H4 (cell line): ENCODE data around the gene AAK1. TPM values are rescaled to one million over a fixed set of nuclear protein-coding genes. Genes with fewer than 3 reads are reported as not detected.
"Not testable (repeated sequence)": the region's sequence is repeated elsewhere in the genome, so short reads cannot be mapped to it uniquely, and the experiment has no call there.

Source experiments
- DNase-seq: peaks from one replicate; pipeline ENCODE4 v3.0.0-alpha.2; 2015; ENCODE audit warnings: low spot score
- total RNA-seq: library from RNA; depleted of rRNA; stranded (reverse); fragments of >200 nt; shearing (Covaris generic); gene quantifications from 2 replicates; pipeline ENCODE4 v1.2.3, GENCODE V29; 2014; rRNA removed

The AAK1 gene
- 11.5 and 19.8 TPM in 2 replicates for total RNA-seq

- DNase-seq: peak; percentile 82
Measured at GRCh38 chr2:69643602-69644505, at the start of gene AAK1. AAK1 (minus strand) TSS chr2:69643739; CDS start chr2:69643040, 699 bp downstream.

GRCh38 chr2:69692424-69692823, 48.9 kb upstream of the AAK1 start:
- DNase-seq: no peak

- DNase-seq: no peak
Measured at GRCh38 chr2:69689969-69690368, 46.4 kb upstream of the AAK1 start.

GRCh38 chr2:69689466-69689865, 45.9 kb upstream of the AAK1 start:
- DNase-seq: no peak

- DNase-seq: no peak
Measured at GRCh38 chr2:69687971-69688611, 44.6 kb upstream of the AAK1 start.

- DNase-seq: no peak
Measured at GRCh38 chr2:69686813-69687212, 43.3 kb upstream of the AAK1 start.

- DNase-seq: no peak
Measured at GRCh38 chr2:69685321-69686048, 41.9 kb upstream of the AAK1 start.

GRCh38 chr2:69683170-69683971, 39.8 kb upstream of the AAK1 start:
- DNase-seq: peak; percentile 80

- no peak for DNase-seq
Measured at GRCh38 chr2:69682525-69682924, 39.0 kb upstream of the AAK1 start.

- DNase-seq: no peak
Measured at GRCh38 chr2:69680001-69680675, 36.6 kb upstream of the AAK1 start.

GRCh38 chr2:69677914-69678313, 34.4 kb upstream of the AAK1 start:
- no peak for DNase-seq

GRCh38 chr2:69676146-69676545, 32.6 kb upstream of the AAK1 start:
- DNase-seq: no peak

GRCh38 chr2:69674316-69674670, 30.8 kb upstream of the AAK1 start:
- DNase-seq: no peak

- not testable (repeated sequence) for DNase-seq
Measured at GRCh38 chr2:69673098-69673497, 29.6 kb upstream of the AAK1 start.

GRCh38 chr2:69669666-69670065, 26.1 kb upstream of the AAK1 start:
- no peak for DNase-seq

GRCh38 chr2:69668598-69668997, 25.1 kb upstream of the AAK1 start:
- no peak for DNase-seq

- DNase-seq: no peak
Measured at GRCh38 chr2:69667805-69668382, 24.4 kb upstream of the AAK1 start.

GRCh38 chr2:69665152-69665551, 21.6 kb upstream of the AAK1 start:
- no peak for DNase-seq

GRCh38 chr2:69663860-69664259, 20.3 kb upstream of the AAK1 start:
- DNase-seq: no peak

- not testable (repeated sequence) for DNase-seq
Measured at GRCh38 chr2:69662547-69662946, 19.0 kb upstream of the AAK1 start.

GRCh38 chr2:69660637-69661036, 17.1 kb upstream of the AAK1 start:
- DNase-seq: no peak
